ENCODE data around the gene GRM7. TPM values are rescaled to one million over a fixed set of nuclear protein-coding genes. Genes with fewer than 3 reads are reported as not detected.
A peak's percentile ranks its signal among the peaks of the same experiment; 100 is the strongest.

GRM7 gene
- total RNA-seq: not detected in 2 replicates

DNA sequence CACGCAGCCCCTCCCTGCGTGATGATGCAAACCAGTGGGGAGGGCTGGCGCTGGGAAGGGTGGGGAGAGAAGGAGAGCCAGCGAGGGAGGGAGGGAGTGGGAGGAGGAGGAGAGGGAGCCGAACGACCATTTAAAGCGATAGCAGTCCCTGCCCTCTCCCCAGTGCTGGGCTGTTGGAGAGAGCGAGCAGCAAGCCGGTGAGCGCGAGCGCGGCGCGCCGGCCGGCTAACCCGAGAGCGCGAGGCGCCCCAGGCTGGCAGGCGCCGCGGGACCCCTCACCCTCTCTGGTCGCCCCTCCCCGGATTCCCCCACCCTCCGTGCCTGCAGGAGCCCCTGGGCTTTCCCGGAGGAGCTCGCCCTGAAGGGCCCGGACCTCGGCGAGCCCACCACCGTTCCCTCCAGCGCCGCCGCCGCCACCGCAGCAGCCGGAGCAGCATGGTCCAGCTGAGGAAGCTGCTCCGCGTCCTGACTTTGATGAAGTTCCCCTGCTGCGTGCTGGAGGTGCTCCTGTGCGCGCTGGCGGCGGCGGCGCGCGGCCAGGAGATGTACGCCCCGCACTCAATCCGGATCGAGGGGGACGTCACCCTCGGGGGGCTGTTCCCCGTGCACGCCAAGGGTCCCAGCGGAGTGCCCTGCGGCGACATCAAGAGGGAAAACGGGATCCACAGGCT lies at the start of gene GRM7:
Gene GRM7, plus strand, starts transcription at position 162 of the 671 bp plus-strand sequence.
- TF ChIP-seq CTCF (IDR thresholded peaks at IDR 0.05; ENCODE audit: insufficient read depth, low read length, severe bottlenecking): no peak

DNA sequence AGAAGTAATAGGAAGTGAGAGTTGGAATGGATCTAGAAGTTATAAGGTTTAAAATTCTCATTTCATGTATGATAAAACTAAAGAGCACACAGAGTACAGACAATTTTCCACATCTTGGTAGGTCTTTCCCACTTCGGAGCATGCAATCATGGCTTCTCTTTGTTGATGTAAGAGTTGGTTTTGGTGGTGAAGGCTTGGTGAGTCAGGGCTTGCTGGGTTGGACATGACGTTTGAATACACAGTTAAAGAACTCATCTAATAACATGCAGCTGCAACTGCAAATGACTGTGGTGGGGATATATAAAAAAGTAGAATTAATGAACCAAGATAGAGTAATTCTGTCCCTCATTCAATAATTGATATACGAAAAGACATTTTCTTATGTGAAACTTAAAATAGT lies 39.5 kb upstream of the GRM7 start:
- DNase-seq (ENCODE audit: low read depth): no peak
- H3K27me3 ChIP-seq (ENCODE audit: control insufficient read depth, insufficient read depth, low read length): no peaks in the 10 kb centered on the region
- FAIRE-seq: no peak
- no peaks in the 10 kb centered on the region for H3K36me3 ChIP-seq (ENCODE audit: control insufficient read depth, insufficient read depth, low read length)
- no peak overlapping the region for H3K4me3 ChIP-seq (ENCODE audit: low read depth, low read length)
- TF ChIP-seq CTCF (IDR thresholded peaks at IDR 0.05; ENCODE audit: insufficient read depth, low read length, severe bottlenecking): no peak

More for the DNA sequence above, at the start of gene GRM7:
- no peak for FAIRE-seq
- peaks cover 18% of the 10 kb centered on the region for H3K27me3 ChIP-seq (ENCODE audit: control insufficient read depth, insufficient read depth, low read length)
- DNase-seq (ENCODE audit: low read depth): no peak
- no peaks in the 10 kb centered on the region for H3K36me3 ChIP-seq (ENCODE audit: control insufficient read depth, insufficient read depth, low read length)
- no peak within 1 kb of the TSS for H3K4me3 ChIP-seq (ENCODE audit: low read depth, low read length)

DNA sequence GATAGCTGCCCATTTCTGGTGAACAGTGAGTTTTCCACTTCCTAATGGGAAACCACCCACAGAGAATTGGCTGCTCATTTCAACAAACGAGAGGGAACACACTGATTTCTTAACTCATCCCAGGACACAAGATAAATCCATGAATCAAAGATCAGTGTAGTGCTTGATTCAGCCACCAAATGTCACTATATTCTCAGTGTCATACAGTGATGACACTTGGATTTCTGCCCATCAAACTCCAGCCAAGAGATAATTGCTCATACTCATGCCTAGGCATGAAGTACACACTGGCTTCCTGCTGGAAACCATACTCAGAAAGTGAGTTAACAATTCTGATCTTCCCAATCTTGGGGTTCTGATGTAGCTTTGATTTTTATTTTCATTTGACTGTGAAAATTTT lies 35.4 kb upstream of the GRM7 start:
- no peaks in the 10 kb centered on the region for H3K27me3 ChIP-seq (ENCODE audit: control insufficient read depth, insufficient read depth, low read length)
- DNase-seq (ENCODE audit: low read depth): peak; percentile 4
- no peak for FAIRE-seq
- no peak for TF ChIP-seq CTCF (IDR thresholded peaks at IDR 0.05; ENCODE audit: insufficient read depth, low read length, severe bottlenecking)
- no peaks in the 10 kb centered on the region for H3K36me3 ChIP-seq (ENCODE audit: control insufficient read depth, insufficient read depth, low read length)
- H3K4me3 ChIP-seq (ENCODE audit: low read depth, low read length): no peak overlapping the region

- Histone ChIP-seq H3K27me3 (ENCODE audit: control insufficient read depth, insufficient read depth, low read length) (no peaks in the 10 kb centered on the region), H3K4me3 (ENCODE audit: low read depth, low read length) (no peak overlapping the region), H3K36me3 (ENCODE audit: control insufficient read depth, insufficient read depth, low read length) (no peaks in the 10 kb centered on the region)
- FAIRE-seq (no peak), DNase-seq (ENCODE audit: low read depth) (no peak)
- no peak for TF ChIP-seq CTCF (IDR thresholded peaks at IDR 0.05; ENCODE audit: insufficient read depth, low read length, severe bottlenecking)
Measured at GRCh38 chr3:6827453-6827852, 33.5 kb upstream of the GRM7 start.

- Histone ChIP-seq H3K4me3 (ENCODE audit: low read depth, low read length) (no peak overlapping the region), H3K27me3 (ENCODE audit: control insufficient read depth, insufficient read depth, low read length) (no peaks in the 10 kb centered on the region), H3K36me3 (ENCODE audit: control insufficient read depth, insufficient read depth, low read length) (no peaks in the 10 kb centered on the region)
- no peak for DNase-seq (ENCODE audit: low read depth)
- no peak for FAIRE-seq
- TF ChIP-seq CTCF (IDR thresholded peaks at IDR 0.05; ENCODE audit: insufficient read depth, low read length, severe bottlenecking): no peak
Measured at GRCh38 chr3:6844723-6845122, 16.2 kb upstream of the GRM7 start.

GRCh38 chr3:6854184-6854583 lies 6.7 kb upstream of the GRM7 start:
- TF ChIP-seq CTCF (IDR thresholded peaks at IDR 0.05; ENCODE audit: insufficient read depth, low read length, severe bottlenecking): no peak
- no peaks in the 10 kb centered on the region for H3K27me3 ChIP-seq (ENCODE audit: control insufficient read depth, insufficient read depth, low read length)
- FAIRE-seq: no peak
- no peaks in the 10 kb centered on the region for H3K36me3 ChIP-seq (ENCODE audit: control insufficient read depth, insufficient read depth, low read length)
- H3K4me3 ChIP-seq (ENCODE audit: low read depth, low read length): no peak overlapping the region
- no peak for DNase-seq (ENCODE audit: low read depth)

Data from bronchial epithelial cell (primary cell).